CD4-positive, alpha-beta T cell treated with Interleukin-12 subunit alpha and Interleukin-12 subunit beta, for 1 hour (primary cell): ENCODE results near the gene ADAD2.
"Not testable (repeated sequence)": the region's sequence is repeated elsewhere in the genome, so short reads cannot be mapped to it uniquely, and the experiment has no call there.

ENCODE experiments used
- DNase-seq: peaks from one replicate; pipeline ENCODE4 v3.0.0-alpha.2; 2020

ADAD2 gene

DNA sequence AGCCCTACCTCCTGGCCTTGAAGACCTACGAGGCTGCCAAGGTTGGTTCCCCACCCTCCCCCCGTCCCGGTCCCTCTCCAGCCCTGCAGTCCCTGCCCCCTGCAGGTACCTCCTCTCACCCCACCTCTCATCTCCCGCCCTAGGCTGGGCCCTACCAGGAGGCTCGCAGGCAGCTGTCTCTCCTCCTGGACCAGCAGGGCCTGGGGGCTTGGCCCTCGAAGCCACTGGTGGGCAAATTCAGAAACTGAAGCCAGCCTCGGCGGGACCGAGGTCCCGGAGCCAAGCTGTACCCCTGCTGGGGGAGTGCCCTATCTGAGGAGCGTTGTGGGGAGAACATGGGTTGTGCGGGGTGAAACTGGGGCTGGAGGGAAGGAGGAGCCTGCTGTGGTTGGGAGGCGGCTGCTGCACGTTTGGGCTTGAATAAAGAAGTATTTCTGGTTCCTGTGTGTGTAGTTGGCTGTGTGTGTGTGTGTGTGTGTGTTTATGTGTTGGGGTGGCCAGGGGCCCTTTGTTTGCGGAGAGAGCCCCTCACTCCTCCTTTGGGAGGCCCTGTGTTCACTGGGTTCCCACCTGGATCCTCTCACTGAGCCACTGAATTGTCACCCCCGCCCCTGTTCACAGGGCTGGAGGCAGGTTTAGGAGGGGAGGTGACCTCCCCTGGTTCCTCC is 5.9 kb downstream of the ADAD2 start:
- DNase-seq: no peak

DNA sequence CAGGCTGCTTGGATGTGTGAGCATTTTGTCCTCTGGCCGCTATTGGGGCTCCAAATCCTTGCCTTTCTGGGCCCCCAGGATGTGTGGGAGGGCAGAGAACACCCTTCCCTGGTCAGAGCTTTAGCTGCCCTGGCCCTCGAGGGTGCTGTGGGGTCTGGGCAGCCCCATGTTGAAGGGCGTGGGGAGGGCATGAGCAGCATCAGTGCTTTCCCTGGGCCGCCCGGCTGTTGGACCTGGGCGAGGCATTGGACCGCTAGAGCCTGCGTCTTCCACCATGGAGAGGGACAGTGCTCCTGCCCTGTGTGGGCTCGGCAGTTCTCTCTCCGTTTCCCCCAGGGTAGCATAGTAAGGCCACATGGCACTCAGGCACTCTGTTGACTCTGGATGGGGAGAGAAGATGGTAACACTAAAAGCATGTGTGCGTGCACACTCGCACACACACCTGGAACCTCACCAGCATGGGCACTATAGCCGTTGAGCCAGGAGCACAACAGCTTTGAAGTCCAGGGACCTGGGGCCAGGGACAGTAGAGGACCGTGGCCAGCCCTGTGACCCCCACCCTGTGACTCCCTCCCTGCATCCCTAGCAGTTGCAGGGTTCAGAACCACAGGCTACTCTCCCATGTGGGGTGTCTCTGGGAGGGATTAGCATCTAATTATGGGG is 6.6 kb downstream of the ADAD2 start:
- no peak for DNase-seq

DNA sequence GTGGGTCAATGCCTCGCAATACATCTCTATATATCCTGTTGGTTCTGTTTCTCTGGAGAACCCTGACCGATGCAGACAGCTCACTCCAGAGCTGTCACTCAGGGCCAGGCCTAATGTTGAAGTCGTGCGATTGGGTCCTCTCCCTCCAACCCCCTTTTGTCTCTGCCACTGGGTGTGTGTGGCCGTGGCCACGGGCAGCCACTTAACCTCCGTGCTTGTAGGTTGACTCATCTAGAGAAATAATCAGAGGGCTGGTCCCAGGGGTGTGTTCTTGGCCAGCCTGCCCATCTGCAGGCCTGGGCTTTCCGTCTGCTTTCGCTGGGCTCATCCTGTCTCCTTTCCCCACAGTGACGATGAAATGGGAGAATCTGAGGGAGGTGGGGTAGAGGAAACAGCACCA is 7.4 kb downstream of the ADAD2 start:
- DNase-seq: no peak

DNA sequence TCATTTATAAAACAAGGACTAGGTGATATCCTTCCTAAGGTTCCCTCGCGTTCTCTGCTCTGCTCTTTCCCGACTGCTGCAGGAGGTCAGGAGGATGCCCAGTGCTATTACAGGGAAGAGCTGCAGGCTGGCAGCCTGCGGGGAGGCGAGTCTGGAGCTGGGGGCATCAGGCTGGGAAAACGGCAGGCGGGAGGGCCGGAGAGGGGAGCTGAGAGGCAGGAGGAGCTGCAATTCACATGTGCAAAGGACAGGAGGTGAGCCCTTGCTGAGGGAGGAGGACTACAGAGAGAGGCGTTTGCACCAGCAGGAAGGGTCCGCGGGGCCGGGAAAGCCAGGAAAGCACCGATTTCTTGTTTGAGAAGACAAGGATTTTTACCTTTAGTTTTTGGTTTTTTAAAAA is 8.1 kb downstream of the ADAD2 start:
- DNase-seq: no peak

DNA sequence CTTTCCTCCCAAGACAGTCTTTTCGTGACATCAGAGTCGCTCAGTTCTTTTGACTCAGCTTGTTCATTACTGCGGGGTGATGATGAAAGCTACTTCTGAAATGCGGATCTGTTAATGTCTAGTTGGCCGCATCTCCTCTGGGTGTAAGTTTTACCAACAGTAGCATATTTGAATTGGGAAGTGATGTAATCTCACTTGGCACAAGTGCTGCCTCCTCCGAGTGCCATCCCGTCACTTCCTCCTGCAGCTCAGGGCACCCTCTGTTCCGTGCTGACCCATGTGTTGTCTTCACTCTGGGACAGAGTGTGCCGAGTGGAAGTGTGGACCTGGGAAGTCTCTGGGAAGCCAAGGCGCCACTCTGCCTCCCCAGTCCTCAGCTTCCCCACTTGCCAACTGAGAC is 8.9 kb downstream of the ADAD2 start:
- DNase-seq: no peak

DNA sequence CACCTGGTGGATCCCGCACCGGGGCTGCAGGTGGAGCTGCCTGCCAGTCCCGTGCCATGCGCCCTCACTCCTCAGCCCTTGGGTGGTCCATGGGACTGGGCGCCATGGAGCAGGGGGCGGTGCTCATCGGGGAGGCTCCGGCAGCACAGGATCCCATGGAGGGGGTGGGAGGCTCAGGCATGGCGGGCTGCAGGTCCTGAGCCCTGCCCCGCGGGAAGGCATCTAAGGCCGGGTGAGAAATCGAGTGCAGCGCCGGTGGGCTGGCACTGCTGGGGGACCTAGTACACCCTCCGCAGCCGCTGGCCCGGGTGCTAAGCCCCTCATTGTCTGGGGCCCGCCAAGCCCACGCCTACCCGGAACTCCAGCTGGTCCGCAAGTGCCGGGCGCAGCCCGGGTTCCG is 13.6 kb downstream of the ADAD2 start:
- not testable (repeated sequence) for DNase-seq

DNA sequence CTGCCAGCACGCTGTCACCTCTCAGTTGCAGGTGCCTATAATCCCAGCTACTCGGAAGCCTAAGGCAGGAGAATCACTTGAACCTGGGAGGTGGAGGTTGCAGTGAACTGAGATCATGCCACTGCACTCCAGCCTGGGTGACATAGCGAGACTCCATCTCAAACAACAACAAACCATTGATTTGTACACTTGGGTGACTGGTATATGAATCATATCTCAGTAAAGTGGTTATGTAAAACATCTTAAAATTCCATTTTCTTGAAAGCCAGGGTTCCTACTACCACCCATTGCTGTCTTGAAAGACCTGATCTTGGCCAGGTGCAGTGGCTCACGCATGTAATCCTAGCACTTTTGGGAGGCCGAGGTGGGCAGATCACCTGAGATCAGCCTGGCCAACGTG is 14.2 kb downstream of the ADAD2 start:
- DNase-seq: not testable (repeated sequence)

DNA sequence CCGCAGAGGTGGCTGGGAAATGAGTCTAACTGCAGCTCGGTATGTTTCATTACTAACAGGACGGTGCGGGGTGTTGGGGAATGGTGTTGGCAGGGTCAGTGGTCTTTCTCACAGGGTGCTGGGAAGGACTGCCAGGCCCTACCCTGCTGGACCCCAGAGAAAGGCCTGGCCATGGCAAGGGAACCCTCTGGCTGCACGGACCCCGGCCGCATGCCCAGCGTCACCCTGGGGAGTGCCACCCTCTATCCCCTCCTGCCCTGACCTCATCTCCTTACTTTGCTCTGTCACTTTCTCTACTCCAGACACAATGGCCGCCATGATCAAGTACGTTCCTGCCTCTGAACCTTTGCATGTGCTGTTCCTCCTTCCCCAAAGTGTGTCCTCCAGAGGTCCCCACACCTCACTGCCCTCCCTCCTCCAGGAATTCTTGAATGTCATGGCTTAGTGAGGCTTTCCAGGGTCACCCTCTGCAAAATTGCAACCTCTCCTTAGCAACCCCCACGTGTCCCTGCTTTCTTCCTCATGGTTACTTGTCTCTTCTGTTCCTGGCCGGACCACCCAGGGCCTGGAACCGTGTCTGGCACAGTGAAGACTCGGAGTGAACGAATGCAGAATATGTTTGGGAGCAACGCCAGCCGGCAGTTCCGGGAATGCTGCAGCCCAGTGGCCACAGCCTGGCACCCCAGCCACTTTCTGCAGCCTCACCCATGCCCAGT is 15.2 kb downstream of the ADAD2 start:
- no peak for DNase-seq

DNA sequence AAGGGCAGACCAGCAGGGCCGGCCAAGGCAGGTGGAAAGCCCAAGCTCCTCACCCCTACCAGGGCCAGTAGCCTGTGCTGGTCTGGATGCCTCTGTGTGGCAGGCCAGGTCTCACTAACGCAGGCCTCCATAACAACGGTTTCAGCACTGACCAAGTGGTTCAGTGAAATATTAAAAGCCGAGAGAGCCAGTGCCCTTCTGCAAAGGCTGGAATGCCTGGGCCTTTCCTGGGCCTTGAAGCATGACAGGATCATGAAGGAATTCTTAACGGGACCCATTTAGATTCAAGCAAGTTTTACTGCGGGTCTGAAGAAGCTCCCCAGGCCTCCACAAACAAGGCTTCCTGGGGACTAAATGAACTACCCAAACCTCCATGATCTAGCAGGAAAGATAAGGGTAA is 16.3 kb downstream of the ADAD2 start:
- DNase-seq: no peak

DNA sequence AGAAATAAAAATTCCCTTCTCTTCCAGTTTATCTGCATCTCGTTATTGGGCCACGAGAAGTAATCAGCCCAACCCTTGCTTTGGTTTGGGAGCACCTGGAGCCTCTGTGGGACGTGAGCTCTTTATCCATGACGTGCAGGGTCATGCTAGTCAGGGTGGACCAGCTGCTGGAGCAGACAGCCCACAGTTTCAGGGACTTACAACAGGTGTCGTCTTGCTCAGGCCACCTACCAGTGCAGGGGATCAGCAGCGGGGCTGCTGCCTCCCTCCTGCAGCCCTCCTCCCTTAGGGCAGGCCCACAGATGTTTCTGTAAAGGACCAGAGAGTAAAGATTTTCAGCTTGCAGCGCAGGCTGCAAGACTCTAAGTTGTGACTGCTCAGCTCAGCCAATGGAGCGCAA is 16.9 kb downstream of the ADAD2 start:
- no peak for DNase-seq

DNA sequence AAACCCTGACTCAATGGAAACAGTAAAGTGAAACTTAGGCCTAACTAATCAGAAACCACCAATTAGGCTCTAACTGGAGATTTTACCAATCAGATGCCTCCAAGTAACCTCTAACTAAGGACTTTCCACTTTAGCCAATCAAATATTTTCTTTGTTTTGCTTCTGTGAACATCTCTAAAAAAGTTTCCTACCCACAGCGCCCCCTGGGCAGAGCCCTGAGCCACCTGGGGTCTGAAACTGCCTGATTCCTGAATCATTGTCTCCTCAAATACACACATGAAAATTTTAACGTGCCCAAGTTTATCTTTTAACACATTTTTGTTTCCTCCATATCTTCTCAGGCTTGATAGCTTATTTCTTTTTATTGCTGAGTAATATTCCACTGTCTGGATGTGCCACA is 19.0 kb downstream of the ADAD2 start:
- no peak for DNase-seq

DNA sequence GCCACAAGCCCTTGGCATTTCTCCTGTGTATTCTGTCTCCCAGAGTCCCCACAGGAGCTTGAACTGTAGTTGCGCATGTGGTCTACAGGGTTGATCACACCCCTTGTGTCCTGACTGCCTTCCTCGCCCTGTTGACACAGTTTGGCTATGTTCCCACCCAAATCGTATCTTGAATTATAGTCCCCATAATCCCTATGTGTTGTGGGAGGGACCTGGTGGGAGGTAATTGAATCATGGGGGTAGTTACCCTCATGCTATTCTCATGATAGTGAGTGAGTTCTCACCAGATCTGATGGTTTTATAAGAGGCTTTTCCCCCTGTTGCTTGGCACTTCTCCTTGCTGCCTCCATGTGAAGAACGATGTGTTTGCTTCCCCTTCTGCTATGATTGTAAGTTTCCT is 21.2 kb downstream of the ADAD2 start:
- DNase-seq: no peak

DNA sequence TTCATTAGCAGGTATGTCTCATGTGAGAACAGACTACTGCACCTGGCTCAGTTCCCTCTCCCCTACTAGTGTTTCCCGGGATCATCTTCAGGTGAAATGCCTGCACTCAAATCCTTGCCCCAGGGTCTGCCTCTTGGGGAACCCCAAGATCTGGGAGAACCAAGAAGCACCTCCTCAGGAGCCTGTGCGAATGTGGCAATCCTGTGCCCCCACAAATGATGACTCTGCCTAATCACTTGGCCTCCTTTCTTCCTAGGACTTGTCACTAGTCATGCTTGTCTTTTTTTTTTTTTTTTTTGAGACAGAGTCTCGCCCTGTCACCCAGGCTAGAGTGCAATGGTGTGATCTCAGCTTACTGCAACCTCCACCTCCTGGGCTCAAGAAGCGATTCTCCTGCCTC is 21.7 kb downstream of the ADAD2 start:
- DNase-seq: no peak

DNA sequence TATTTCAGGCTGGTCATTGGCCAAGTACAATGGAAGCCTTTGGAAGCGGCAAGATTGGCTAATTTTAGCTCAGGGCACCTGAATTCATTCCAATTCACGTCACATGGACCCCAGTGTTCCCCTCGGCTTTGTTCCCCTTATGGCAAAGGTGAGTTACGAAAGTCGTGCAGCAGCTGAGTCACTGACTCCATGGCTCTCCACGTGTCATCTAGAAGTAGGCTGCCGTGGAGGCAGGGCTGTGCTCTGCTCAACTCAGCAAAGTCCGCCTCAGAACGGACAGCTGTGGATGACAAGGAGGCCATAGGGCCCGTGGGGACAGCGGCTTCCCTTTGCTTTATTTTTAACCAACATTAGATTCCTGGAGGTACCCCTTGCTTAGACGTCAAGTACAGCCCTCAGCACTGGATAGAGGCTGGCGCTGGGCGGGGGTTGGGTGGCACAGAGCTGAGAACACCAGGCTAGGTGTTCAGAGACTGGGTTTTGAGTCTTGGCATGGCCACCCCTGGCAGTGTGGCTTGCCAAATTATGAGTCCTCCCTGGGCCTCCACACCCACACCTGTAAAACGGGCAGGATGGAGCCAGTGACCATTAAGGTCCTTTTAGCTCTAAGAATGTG is 23.6 kb downstream of the ADAD2 start:
- DNase-seq: no peak

DNA sequence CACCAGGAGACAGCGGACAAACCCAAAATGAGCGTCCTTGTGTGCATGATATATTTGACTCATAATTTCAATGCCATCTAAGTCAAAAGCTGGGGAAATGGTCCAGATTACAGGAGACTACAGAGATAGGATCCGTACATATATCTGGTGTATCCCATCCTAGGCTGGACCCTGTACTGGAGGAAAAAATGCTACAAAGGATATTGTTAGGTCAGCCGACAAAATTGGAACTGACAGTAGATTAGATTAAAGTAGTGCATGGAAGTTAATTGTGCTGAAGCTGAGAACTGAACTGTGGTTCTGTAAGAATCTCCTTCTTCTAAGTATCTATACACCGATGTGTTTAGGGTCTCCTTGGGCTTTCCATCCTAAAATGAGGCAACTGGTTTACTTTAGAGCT is 24.6 kb downstream of the ADAD2 start:
- DNase-seq: no peak

DNA sequence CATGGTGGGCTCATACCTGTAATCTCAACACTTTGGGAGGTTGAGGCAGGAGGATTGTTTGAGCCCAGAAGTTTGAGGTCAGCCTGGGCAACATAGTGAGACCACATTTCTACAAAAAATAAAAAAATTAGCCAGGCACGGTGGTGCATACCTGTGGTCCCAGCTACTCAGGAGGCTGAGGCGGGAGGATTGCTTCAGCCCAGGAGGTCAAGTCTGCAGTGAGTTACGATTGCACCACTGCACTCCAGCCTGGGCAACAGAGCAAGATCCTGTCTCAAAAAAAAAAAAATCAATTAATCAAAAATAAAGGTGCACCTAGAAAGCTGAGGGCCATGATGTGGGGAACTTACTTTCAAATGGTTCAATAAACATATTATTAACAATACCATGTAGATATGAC is 25.2 kb downstream of the ADAD2 start:
- DNase-seq: not testable (repeated sequence)

DNA sequence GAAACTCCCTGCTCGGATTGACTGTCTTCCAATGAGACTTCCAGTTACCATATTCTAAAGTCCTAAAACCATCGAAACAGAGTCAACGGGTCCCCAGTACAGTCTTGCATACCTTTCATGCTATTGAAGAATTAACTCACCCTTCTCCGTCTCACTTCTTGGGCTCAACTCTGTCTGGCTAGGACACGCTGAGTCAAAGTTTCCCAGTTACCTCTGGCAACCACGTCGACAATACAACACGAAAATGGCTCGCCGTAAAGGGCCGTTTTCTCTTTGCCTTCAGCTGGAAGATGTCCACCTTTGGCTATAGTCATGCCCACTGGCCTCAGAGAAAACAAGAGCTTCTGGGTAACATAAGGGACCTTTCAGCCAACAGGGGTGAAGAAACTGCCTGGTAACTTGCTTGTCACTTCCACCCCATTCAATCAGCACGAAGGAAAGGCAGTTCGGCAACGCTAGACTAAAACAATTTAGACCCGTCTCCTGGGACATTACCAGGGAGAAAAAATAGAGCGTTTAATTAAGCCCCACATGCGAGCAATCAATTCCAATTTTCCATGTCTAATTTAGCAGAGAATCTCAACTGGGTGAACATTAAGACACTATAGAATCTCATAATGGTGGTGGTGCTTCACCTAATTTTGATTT is 27.3 kb downstream of the ADAD2 start:
- DNase-seq: no peak

DNA sequence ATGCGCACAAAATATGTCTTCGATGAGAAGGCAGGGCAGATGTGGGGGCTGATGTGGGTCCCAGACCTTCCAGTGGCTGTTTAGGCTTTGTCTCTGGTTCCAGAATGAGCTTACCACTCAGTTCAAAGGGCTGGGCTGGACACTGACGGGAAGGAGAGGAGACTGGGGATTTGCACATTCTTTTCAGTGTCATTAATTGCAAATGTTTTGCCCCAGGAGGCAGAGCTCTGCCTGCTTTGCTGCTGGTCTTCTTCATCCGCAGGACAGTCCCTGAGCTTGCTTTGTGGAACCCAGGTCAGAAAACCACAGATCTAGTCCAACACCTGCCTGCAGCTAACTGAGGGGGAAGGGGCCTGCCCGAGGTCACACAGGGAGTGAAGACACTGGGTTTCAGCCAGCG is 28.0 kb downstream of the ADAD2 start:
- DNase-seq: no peak

DNA sequence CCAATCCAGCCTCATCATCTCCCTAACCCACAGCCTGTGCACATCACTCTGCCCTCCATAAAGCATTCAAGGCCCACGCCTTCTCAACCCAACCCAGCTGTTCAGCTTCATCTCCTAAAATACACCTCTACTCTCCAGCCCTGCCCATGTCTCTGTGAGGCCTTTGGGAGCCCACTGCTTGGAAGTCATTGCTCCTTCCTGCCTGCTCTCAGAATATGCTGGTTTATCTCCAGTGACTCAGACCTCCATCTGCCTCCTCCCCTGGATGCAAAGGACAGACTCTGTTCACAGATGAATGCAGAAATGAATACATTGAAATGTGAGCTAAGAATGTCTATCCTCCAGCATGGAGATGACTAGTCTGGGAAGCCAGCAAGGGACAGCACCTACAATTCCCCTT is 29.9 kb downstream of the ADAD2 start:
- no peak for DNase-seq

DNA sequence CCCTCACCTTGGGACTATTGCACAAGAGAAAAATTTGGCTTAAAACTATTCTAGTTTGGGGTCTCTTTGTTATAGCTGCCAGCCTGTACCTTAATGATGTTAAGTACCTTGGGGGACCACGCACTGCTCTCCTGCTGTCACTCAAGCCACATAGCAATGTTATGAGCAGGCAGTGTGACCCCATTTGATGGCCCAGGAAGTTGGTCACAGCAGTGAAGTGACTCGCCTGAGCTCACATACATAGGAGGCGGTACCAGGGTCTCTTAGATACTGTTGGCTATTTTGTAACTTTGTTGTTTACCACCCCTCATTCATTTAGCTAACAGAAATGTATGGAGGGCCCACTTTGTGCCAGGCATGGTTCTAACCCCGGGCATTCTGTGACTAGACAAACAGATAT is 32.5 kb downstream of the ADAD2 start:
- no peak for DNase-seq

DNA sequence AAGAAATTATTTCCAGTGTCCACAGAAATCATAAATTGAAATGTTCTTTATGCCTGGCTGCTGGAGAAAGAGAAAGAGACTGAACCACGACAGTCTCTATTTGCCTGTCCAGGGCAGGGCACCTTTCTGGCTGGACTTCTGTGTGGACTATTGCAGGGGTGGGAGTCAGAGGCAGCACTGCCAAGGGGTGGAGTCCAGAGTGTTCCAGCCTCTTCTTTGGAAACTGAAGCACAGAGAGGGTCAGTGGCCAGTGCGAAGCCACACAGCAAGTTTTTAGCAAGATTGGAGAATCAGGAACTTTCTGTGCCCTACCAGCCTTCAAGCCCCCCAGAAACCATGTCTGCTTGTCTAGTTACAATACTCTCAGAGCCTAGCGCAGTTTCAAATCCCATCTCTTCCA is 33.6 kb downstream of the ADAD2 start:
- no peak for DNase-seq

DNA sequence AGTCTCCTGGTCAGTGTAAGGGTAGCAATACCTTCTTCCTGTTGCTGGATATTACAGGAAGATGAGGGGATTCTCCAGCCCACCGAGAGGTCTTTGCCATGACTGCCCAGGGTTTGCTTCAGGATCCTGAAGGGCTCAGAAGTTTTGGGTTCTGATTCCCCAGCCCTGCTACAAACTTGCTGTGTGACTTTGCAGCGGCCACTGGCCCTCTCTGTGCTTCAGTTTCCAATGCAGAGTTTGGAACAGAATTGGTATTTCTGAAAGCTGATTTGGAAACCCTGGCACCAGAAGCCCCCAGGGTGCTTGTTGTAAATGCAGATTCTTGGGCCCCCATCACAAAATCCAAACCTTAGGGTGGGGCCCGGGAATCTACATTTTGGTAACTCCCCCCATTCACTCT is 34.2 kb downstream of the ADAD2 start:
- DNase-seq: no peak

DNA sequence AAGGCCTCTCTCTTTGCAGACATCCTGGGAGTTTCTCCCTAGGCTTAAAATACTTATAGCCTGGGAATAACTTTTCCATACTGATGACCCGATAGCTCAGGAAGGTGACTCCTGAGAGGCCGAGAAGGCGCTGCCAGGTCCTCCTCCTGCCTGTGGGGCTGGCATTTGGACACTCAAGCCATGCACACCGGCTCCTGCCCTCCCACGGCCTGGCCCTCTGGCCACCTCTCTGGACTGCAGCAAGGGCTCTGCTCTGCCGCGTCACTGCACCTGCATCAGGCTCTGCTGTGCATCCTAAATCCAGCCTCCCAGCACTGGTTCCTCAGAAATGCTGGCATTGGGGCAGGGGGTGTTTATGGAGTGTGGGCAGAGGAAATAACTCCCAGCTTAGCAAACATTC is 34.6 kb downstream of the ADAD2 start:
- DNase-seq: no peak

DNA sequence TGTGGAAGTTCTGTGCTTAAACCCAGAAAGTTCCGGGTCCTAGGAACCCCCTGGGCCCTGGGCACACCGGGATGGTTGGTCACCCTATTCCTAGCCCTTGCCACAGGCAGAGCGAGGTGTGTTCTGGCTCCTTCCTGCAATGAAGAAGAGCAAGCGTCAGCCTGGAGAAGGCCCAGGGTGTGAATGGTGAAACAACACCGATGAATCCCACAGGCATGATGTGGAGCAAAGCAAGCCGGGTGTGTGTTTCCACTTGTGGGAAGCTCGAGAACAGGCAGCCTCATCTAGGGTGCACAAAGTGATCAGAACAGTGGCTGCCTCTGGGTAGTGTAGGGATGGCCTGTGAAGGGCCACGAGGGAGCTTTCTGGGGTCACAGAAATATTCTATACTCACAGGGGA is 35.1 kb downstream of the ADAD2 start:
- DNase-seq: no peak
